Coronary artery (tissue), 2 donors: Measurements from ENCODE around the gene VEGFB.

ENCODE experiments used
- DNase-seq: peaks from one replicate; pipeline ENCODE4 v3.0.0-alpha.2; 2017; ENCODE audit warnings: low spot score
- H3K27ac ChIP-seq, 2 donors: fragments of 200-600 bp; sonication (generic); one replicate each; pipeline ENCODE4 v1.5.1; 2016 to 2019
- H3K4me3 ChIP-seq: fragments of 200-600 bp; sonication (generic); 2 replicates; pipeline ENCODE4 v1.5.1; 2016; ENCODE audit warnings: mild to moderate bottlenecking, moderate library complexity
- TF ChIP-seq, protein P1 (sequence below): fragments of 200-600 bp; sonication (generic); IDR thresholded peaks from one replicate; pipeline ENCODE4 v1.5.1; 2019; ENCODE audit warnings: antibody characterized with exemption

Gene VEGFB

GRCh38 chr11:64248578-64248977, 14.2 kb downstream of the VEGFB start:
- H3K27ac ChIP-seq, result no peak overlapping the region
- TF ChIP-seq, protein P1, sequence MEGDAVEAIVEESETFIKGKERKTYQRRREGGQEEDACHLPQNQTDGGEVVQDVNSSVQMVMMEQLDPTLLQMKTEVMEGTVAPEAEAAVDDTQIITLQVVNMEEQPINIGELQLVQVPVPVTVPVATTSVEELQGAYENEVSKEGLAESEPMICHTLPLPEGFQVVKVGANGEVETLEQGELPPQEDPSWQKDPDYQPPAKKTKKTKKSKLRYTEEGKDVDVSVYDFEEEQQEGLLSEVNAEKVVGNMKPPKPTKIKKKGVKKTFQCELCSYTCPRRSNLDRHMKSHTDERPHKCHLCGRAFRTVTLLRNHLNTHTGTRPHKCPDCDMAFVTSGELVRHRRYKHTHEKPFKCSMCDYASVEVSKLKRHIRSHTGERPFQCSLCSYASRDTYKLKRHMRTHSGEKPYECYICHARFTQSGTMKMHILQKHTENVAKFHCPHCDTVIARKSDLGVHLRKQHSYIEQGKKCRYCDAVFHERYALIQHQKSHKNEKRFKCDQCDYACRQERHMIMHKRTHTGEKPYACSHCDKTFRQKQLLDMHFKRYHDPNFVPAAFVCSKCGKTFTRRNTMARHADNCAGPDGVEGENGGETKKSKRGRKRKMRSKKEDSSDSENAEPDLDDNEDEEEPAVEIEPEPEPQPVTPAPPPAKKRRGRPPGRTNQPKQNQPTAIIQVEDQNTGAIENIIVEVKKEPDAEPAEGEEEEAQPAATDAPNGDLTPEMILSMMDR, result no peak
- DNase-seq, result no peak
- H3K4me3 ChIP-seq, result no peak overlapping the region

DNA sequence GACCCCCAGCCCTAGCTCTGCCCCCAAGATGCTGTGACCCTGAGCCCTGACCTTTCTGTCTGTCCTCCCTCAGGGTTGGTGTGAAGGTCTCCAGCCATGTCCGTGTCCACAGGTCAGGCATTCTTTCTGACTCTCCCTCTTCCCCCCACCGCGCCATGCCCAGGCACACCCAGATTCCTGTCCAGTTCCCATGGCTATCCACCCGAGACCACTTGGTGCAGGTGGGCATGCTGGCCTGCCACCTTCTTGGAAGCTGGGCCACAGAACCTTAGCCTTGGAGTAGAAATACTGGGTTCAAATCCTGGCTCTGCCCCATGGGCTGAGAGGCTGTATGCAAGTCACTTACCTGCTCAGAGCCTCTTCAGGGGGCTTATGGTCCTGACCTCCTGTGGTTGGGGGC, 14.7 kb downstream of the VEGFB start:
- Histone ChIP-seq H3K27ac (no peak overlapping the region), H3K4me3 (no peak overlapping the region)
- TF ChIP-seq, protein P1, result no peak
- DNase-seq, result no peak

DNA sequence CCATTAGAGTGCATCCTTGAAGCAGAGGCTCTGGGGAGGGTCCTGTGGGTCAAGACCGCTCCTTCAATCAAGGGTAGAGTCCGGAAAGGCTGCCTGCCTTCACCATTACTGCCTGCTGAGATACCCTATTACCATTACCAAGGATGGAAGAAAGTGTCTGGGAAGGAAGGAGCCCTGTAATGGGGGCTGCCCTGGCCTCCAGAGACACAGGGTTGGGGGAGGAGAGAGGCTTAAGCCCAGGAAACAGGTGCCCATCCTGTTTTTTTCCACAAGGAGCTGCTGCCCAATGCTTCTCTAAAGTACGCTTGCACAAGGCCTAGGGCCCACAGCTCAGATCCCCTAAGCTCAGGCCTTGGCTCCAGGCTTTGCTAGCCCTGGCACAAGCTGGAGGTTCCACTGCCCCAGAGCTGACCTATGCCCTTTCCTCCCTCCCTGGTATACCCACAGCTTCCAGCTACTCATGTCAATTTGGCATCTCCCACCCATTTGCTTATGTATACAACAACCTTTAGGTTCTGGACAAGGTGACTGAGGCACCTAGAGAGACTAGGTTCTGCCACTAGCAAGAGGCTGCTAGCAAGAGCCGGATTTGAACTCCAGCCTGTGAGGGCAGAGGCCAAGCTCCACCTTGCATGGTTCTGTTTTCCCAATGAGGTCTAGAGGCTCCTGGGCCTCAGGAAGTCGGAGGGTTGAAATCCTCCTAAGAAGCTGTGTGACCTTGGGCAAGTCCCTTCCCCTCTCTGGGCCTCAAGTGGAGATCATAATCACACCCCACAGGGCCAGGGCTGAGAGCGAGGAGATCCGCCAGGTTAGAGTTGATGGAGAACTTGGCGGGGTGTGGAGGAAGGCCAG, 15.4 kb downstream of the VEGFB start:
- no peak for DNase-seq
- no peak overlapping the region for H3K4me3 ChIP-seq
- H3K27ac ChIP-seq, result no peak overlapping the region
- TF ChIP-seq, protein P1, result no peak

GRCh38 chr11:64250415-64251015, 16.1 kb downstream of the VEGFB start:
- peak overlapping the region; percentile 83 for H3K4me3 ChIP-seq
- TF ChIP-seq, protein P1, result no peak
- H3K27ac ChIP-seq, result peak overlapping the region; percentile 28 to 80
- no peak for DNase-seq

- Histone ChIP-seq H3K27ac (peak within 1 kb of the TSS; percentile 67 to 80), H3K4me3 (peak within 1 kb of the TSS; percentile 83)
- DNase-seq, result no peak
- TF ChIP-seq, protein P1, result peak; percentile 83
These were observed 16.8 kb downstream of the VEGFB start, which contains the start of gene PLCB3 for GRCh38 chr11:64251016-64251752. PLCB3 (plus strand) TSS chr11:64251530; CDS start chr11:64251650, 120 bp downstream.

DNA sequence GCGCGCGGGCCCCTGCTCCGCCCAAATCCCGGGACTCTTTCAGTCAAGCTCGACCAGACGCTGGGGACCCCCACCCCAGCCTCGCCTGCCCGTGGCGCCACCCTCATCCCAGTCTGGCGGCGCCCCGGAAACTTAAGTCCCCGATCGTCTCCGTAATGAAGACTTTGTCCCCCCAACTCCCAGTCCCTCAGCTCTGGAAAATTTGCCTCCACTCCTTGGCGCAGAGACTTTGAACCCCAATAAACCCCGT, 17.3 kb downstream of the VEGFB start:
- no peak for DNase-seq
- Histone ChIP-seq H3K4me3 (peak overlapping the region; percentile 83), H3K27ac (peak overlapping the region; percentile 67 to 80)
- TF ChIP-seq, protein P1, result no peak
